Measurements from ENCODE around the gene GBE1.

DNA sequence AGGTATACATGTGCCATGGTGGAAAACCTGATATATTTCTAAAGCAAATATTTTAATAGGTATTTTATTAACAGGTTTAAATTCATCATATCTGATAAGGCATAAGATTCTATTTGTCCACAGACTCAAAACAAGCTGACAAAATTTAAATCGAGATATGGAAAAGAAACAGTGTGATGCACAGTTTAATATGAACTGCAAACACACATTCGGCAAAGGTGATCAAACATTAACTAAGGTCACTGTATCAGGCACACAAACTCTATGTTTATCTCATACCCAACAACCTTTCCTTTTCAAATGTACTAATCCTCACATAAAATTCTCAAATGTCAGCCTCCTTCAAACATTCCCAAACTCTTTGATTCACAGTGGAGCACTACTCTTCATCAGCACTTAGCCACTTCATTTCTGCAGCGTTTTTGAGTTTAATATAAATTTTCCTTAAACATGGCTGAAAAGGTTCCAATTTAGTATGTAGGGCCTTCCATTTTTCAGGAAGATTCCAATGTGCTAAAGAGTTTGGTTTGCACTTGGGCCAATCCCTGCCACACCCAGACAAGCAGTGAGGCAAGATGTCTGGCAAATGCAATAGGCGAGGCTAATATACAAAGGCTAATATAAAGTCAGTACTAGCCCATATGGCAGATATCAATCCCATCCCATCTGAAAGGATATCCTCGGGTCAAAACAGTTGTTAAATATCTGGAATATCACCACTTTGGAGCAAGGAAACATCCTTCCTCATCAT is 84.6 kb downstream of the GBE1 start:
- TF ChIP-seq, protein P1, sequence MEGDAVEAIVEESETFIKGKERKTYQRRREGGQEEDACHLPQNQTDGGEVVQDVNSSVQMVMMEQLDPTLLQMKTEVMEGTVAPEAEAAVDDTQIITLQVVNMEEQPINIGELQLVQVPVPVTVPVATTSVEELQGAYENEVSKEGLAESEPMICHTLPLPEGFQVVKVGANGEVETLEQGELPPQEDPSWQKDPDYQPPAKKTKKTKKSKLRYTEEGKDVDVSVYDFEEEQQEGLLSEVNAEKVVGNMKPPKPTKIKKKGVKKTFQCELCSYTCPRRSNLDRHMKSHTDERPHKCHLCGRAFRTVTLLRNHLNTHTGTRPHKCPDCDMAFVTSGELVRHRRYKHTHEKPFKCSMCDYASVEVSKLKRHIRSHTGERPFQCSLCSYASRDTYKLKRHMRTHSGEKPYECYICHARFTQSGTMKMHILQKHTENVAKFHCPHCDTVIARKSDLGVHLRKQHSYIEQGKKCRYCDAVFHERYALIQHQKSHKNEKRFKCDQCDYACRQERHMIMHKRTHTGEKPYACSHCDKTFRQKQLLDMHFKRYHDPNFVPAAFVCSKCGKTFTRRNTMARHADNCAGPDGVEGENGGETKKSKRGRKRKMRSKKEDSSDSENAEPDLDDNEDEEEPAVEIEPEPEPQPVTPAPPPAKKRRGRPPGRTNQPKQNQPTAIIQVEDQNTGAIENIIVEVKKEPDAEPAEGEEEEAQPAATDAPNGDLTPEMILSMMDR (optimal IDR thresholded peaks at IDR 0.05 in 1 of 3, IDR thresholded peaks at IDR 0.05 in 1 of 3, conservative IDR thresholded peaks at IDR 0.05 in 1 of 3; ENCODE audit: extremely low read depth in 1 of 3, insufficient read depth in 2 of 3, low read length in 3 of 3), result no peak
- no peak for TF ChIP-seq EZH2 (IDR thresholded peaks at IDR 0.05; ENCODE audit: low read length)

All from keratinocyte (primary cell).